HuH-7.5 (cell line): ENCODE measurements around the gene FADS3.
A peak's percentile ranks its signal among the peaks of the same experiment; 100 is the strongest.

ENCODE experiments used
- DNase-seq: peaks from one replicate; pipeline ENCODE4 v3.0.0; 2011; ENCODE audit warnings: low spot score

FADS3 gene

DNA sequence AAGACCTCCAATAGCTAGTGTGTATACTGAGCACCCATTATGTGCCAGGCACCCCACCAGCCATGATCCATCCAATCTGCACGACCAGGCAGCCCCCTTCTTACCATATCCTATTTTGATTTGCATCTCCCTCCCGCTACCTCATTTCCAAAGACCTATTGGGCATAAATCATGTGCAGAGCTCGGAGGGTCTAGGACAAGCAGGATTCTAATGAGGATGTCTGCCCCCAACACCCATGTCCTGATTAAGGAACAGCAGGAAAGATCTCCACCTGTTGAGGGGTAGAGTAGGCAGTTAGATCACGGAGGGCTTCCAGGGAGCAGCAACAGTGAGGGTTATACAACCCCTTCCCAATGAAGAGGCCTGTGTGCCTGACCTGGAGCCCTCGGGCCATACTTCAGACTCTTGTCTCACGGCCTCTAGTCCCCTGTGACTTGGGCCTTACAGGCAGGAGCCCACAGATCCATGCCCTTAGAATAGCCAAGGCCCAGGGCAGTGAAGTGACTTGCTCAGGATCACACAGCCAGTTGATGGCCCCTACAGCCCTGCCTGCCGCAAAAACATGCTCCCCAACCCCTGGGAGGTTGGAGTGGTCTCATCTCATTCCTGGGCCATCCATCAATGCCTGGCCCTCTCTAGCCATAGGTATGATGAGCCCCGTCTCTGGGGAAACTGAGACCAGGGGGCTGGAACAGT lies 22.5 kb upstream of the FADS3 start:
- DNase-seq = peak; percentile 21

DNA sequence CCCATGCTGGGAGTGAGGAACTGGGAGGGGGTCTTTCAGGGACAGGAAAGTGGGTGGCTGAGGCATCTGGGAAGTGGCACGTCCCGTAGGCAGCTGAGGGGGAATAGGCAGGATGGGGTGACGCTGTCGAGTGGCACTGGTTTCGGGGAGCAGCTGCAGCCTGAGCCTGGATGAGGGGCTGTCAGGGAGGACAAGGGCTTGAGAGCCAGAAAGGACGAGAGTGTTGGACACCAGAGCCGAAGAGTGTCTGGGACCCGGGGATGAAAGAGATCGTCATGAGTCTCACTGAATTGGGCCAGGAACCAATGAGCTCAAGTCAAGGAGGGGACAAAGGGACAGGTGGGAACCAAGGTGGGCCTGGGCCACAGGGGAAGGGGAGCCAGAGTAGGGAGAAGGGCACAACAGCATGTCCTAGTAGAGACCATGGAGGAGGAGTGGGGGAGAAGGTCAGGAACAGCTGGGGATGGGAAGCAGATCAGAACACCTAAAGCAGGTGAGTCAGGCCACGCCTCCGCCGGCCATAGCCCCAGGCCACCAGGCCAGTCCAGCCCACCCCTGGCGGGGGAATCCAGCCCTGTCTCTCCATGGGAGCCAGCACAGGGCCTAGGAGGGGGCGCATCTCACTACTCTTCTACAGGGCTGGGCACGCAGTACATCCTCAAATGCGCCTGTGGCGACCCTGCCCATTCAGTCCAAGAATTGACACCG lies 21.8 kb upstream of the FADS3 start:
- DNase-seq = peak; percentile 35

DNA sequence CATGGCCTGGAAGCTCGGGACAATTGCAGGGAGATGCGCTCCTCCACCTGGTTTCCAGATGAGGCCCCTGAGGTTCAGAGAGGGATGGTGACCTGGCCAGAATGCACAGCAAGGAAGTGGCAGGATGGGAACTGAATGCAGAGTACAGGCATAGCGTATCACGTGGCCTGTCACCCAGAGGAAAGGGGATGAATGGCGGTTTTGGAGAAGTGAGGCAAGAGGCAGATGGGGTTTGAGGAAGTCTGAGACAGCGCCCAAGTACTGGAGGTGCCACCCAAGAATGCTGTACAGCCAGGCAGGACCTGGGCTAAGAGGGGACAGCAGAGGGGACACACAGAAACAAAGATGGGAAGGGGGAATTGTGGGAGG lies 21.2 kb upstream of the FADS3 start:
- DNase-seq = no peak

DNA sequence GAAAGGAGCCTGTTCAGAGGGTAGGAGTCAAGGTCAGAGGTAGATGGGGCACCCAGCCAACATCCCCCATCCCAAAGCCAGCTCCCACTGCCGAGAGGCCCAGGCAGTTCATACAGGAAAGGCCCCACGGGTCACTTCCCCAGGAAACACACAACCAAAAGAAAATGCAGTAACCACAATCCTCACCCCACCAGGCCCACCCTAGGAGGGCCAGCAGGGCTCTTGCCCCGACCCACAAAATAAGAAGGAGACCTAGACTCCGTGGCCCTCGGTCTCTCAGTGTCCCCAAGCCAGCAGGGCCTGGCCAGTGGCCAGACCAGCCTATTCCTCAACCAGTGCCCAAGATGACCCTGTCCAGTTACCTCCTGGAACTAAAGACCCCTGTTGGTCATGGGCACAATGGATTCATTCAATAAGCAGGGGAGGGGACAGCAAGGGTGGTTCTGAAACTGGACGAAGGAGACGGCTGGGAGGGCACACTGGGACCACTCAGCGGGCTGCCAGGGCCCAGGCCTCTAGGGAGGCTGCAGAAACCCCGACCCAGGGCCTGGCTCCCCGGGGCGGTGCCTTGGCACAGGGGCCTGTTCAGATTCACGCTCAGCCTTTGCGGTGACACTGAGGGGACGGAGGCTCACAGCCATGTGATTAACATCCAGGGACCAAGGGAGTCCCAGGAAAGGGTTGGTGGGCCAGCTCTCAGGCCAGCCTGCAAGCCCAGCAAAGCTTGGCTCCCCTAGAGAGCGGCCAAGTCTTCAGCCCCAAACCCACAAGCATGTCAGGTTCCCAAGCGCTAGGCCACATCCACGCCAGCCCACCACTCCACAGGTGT lies 20.6 kb upstream of the FADS3 start:
- DNase-seq = no peak

DNA sequence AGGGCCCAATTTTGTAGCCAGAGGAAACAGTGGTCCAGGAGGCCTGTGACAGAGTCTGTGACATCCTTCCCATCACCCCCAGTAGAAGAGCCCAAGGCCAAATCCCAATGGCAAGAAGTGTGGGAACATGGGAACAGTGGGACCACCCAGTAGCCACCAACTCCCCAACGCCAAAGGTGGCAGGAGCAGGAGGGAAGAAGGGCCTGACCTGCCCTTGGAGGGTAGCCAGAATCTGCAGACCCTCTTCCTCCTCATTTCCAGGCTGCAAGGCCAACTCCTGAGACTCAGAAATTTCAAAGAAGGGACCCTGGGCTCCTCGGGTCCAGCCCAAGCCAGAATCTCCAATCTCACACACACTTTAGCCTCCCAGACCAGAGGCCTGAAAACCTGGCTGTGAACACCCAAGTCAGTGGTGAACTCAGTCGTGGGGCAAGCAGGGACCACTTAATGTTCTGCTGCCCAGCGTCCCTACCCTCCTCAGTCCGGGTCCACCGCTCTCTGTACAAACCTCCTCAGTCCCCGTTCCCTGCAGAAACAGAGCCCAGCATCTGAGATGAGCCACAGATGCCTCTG lies 19.9 kb upstream of the FADS3 start:
- DNase-seq = no peak

DNA sequence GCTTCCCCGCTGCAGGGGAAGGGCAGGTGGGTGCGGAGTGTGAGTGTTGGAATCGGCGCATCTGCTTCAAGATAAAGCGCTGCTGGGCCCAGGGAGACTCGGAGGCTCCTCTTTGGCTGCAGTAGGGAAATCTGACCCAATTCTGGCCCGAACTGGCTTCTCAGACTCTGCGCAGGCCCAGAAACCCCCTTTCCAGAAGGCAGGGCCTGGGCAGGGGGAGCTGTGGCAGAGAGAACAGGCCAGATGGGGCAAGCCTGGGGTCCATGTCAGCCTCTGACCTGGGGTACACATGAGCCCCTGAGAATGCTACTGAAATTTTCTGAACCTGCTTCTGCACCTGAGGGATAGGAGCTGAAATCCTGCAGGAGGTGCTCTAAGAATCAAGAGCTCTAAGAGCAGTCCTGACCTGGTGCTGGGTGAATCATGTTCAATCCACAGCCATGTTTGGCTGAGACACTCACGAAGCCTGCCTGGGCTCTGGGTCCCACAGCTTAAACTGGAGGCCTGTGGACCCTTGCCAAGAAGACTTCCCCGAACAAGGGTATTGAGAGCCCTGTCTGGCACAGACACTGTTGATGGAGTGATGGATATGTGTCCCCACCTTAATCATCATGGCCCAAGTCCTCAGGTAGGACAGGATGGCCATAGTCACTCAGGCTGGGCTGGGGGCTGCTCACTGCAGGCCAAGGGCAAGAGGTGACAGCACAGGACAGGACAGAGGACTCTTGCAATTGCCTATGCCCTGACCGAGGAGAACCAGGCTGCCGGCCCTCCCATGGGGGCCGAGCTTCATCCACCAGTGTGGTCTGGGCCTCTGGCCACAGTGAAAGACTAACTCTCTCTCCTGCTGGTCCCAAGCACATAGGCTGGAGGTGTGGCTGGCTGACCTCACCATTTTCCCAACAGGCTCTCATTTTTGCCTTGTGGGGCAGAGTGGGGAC lies 19.1 kb upstream of the FADS3 start:
- no peak for DNase-seq

DNA sequence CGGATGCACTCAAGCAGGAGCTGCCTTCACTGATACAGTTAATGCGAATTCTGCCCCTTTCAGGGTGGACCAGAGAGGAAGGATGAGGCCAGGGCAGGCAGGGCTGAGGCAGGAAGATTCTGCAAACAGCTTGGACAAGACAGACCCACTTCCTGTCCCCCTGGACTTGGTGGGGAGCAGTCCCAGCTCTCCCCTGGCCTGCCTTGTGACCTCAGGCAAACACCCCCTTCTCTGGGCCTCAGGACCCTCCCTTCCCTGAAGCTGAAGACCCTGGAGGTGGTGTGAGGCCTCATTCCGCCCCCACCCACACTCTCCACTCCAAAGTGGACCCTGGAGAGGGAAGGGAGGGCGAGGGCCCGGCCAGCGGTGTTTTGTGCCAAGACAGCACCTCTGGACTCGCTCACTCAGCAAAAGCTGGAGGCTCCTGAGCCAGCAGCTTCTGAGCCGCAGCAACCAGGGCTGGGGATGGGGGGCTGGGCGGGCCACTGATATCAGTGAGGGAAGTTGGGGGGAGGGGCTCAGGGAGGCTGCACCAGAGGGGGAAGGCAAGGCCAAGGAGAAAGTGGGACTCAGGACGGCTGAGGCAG lies 17.5 kb upstream of the FADS3 start:
- no peak for DNase-seq

DNA sequence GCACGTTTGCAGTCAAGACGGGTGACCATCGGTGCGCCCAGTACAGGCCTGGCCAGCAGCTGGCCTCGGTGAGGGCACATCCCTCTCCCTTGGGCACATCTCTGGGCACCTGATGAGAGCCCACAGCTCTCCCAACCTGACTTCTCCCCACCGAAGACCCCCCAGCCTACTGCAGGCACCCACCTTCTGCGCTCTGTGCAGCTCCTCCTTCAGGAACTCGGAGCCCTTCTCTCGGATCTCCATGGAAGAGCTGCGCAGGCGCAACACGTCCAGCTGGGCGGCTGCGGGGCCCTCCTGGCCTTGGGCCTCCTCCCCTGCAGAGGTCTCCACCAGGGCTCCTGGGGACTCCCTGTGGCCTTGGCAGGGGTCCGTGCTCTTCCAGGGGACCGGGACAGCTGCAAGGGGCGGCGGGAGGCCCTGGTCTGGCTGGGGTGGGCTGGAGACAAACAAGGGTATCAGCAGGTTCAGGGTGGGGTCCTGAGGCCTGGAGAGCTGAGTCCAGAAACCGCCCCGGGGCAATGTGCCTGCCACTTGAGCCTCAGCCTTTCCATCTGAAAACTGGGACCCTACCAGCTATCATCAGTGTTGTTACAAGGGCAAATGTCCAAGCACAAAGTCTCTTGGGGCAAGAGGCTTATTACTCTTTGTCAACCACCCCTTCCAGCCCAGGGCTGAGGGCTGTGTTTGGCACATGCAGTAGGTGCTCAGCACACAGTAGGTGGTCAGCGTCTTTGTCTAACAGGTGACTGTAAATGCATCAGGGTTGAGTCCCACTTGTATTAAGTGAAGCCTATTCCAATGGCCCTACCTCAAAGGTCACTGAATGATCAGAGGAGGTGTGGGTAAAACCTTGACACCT lies 16.8 kb upstream of the FADS3 start:
- DNase-seq = no peak

DNA sequence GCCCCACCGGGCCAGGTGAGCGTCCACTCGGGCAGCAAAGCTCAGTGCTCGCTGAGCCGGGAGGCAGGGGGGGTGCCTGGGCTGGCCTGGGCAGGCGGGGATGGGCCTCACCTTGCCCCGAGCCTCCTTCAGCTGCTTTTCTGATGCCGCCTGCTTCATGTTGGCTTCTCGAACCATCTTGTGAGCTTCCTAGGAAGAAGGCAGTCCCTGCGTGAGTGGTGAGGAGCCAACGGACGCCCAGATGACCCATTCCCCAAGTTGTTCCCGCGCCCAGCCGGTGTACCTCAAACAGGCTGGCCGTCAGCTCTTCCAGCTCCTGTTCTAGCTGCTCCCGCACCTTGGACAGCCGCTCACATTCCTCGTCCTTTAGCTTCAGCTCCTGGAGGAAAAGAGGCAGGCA lies 15.9 kb upstream of the FADS3 start:
- DNase-seq = no peak

DNA sequence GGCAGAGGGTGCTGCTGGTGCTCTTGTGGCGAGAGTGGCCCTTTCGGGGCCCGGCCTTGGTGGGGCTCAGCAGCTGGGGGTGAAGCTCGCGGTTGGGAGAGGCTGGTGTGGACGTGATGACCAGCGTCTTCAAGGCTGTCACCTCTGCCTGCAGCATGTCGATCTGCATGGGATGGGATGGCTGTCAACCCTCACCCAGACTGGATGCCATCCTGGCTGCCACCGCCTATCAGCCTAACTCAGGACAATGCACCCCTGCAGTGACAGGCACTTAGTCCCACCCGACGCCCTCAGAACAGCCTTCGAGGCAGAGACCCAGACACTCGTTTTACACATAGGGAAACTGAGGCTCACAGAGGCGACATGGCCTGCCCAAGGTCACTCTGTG lies 15.2 kb upstream of the FADS3 start:
- no peak for DNase-seq

DNA sequence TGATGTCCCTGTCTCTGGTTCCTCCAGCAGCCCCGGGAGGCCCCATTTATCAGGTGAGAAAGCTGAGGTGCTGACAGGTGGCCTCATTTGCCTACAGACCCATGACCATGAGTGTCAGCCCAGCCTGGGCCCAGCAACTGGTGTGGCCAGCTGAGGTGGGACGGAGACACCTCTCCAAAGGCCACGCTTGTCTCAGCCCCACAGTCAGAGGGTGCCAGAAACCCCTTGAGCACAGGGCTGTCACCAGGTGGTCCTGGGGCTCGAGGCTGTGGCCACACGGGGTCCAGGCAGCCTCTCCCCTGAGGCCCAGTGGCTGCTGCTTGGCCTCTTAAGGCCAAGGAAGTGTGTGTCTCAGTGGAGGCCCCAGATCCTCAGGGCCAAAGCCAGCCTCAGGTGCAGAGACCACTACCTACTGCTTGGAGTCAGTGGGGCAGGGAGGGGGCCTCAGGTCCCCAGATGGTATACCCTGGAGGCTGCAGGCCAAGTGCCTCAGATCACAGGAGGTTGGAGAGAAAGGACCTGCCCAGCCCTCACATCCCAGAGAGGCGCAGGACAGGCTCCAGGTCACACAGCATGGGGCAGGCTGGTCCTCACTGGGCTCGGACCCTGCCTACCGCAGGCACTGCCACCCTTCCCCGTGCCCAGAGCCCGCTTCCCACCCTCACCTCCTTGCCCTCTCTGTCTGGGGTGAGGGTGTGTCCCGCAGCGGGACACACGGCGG lies 14.6 kb upstream of the FADS3 start:
- no peak for DNase-seq

DNA sequence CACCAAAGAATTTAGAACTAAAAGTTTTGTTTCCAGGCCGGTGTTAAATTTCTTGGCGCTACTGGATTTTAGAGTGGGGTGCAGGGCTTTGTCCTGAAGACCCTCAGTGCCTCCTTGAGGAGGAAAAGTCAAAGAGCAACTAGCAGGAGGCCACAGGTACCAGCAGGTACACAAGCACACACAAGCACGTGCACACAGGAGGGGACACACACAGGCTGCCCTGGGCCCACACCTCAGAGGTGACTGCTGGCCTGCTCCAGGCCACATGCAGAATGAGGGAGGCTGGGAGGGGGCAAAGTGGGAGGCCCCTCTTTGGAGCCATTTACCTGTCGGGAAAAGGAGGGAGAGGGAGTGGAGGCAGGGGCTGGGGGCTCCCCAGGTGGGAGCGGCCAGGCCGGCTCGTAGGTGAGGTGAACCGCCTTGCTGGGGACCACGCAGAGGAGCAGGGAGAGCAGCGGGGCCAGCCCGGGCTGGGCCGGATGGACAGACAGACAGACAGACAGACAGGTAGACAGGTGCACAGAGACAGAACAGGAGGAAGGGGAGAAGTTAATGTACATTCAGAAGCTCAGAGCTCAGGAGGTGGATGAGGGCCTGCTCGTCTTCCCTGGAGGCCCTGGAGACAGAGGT lies 13.8 kb upstream of the FADS3 start:
- DNase-seq = no peak

DNA sequence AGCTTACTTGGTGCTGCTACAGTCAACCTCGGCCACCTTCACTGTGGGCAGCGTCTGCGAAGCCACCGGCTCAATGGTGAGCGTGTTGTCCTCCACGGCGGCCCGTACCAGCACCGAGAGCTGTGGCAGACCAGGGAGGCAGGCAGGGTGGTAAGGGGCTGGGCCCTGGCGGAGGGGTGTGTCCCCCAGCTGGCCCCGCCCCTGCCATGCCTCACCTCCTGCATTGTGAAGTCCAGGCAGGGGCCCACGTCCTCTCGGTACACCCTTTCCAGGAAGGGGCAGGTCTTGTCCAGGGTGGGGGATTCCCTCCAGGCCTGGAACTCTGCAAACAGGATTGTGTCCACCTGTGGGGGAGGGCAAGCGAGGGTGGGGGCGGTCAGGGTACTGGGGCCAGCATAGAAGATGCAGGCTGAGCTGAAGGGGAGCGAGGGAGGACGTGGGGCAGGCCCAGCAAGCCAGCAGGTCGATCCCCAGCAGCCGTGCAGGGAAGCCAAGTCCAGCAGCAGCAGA lies 13.2 kb upstream of the FADS3 start:
- DNase-seq = no peak

DNA sequence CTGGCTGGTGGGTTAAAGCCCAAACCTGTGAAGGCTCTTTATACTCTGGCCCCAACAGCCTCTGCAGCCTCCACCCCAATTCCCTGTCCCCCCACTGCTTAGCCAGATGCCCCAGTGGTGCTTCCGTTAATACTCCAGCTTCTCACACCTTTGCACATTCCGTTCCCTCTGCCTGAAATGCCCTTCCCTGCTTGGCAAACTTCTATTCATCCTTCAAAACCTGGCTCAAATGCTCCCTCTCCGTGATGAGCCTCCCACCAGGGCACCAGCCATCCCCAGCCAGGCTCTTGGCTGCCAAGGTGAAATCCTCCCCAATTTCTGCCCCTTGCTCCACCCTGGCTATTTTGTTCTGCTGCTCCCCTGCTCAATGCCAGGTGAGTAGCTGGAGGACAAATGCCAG lies 12.5 kb upstream of the FADS3 start:
- DNase-seq = no peak

DNA sequence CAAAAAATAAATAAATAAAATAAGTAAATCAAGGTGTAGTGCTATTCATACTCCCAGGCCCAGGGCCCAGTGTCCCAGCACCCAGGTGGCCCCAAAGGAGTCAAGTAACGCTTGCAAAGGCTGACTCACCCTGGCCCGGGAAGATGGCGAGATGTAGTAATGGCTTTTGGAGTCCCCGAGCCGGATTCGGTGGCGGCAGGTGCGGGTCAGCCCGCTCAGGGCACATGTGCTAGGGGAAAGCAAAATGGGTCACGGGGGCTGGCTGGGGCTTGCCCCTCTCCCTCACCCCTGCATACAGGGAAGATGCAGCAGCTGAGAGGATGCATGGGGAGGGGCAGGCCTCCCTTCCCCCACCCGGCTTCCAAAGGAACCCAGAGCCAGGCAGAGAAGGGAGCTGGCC lies 11.0 kb upstream of the FADS3 start:
- DNase-seq = no peak

DNA sequence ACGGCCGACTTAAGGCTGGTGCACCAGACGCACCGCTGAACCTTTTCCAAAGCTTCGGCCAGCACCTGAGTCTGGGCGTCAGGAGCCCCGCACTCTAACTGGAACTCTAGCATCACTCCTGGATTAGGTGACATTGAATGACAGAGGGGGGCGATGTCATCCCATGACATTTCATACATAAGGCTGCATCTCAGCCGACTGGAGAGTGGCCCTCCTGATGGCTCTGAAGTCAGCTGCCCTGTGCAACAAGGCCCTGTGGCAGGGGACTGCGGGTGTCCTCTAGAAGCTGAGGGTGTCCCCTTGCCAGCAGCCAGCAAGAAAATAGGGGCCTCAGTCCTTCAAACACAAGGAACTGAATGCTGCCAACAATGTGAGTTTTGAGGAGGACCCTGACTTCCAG lies 10.1 kb upstream of the FADS3 start:
- DNase-seq = no peak

DNA sequence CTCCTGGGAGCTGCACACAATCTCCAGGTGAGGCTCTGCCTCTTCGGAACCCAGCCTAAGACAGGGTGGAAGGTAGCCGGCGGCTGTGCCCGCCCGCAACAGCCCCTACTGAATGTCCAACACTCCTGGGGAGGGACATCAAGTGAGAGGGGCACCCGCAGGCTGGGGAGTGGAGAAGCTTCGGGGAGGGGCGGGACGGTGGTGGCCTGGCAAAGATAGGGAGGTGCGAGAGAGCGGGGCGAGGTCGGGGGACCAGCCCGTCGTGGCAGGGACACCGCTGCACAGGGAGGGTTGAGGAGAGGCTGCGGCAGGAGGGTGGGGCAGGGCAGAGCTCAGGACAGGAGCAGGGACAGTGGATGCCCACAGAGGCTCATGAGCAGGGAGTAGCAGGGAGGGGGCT lies 8.9 kb upstream of the FADS3 start:
- no peak for DNase-seq

DNA sequence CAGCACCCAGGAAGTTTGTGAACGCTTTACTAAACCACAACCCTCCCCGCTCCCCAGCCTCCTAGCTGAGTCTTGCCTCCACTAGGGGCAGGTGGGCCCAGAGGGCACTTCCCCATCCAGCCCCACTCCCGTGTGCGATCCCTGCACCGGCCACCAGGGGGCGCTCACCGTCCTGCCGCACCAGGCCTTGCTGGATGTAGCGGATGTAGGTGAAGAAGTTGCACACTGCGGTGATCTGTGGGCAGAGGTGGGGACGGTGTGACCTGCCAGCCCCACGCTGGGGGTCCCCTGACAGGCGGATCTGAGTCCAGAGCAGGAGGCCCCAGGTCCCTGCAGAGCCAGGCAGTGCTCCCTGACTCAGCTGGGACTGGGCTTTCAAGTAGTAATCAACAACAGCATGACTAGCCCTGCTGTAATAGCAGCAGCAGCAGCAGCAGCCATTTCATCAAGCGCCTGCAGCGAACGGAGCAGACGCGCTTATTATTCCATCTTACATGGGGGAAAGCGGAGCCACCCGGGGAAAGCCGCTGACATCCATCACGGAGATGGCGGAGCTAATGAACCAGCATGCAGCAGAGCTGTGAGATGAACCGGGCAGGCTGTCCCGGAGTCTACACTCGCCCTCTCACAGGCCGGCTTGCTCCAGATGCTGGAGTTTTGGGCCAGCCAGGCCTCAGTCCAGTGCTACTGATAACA lies 7.9 kb upstream of the FADS3 start:
- peak; percentile 100 for DNase-seq

DNA sequence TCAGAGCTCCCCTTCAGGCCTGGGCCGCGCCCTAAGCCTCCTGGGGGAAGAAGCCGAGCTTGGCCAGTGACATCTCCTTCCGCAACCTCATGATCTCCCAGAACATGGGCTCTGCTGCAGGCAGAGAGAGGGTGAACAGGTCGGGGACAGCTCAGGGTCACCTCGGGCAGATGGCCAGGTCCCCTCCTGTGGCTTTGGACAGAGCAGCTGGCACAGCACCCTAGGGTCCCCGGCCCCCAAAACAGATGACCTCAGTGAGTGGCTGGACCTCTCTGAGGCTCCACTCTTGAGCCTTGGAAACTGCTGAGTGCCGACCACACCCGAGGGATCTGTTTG lies 6.9 kb upstream of the FADS3 start:
- DNase-seq = no peak
